ENCODE measurements around the gene EPGN.

DNA sequence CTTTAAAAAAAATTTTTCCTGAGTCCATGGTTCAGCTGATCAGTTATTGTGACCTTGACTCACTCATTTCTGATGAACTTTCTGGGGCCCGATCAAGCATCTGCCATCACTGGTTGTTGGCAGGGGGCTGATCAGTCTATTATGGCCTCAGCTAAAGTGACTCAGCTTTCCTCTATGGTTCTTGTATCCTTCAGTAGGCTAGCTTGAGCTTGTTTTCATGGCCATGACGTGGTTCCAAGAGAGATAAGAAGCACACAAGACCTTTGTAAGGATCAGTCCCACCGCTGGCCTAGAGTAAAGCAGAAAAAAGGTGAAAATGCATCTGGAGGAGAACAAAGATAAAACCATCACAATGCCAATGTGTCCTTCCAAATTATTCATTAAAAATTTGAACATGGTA is 29.8 kb upstream of the EPGN start:
- no peak for TF ChIP-seq POLR2A (IDR thresholded peaks at IDR 0.05)
- TF ChIP-seq, protein P1, sequence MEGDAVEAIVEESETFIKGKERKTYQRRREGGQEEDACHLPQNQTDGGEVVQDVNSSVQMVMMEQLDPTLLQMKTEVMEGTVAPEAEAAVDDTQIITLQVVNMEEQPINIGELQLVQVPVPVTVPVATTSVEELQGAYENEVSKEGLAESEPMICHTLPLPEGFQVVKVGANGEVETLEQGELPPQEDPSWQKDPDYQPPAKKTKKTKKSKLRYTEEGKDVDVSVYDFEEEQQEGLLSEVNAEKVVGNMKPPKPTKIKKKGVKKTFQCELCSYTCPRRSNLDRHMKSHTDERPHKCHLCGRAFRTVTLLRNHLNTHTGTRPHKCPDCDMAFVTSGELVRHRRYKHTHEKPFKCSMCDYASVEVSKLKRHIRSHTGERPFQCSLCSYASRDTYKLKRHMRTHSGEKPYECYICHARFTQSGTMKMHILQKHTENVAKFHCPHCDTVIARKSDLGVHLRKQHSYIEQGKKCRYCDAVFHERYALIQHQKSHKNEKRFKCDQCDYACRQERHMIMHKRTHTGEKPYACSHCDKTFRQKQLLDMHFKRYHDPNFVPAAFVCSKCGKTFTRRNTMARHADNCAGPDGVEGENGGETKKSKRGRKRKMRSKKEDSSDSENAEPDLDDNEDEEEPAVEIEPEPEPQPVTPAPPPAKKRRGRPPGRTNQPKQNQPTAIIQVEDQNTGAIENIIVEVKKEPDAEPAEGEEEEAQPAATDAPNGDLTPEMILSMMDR (IDR thresholded peaks at IDR 0.05): no peak

All from lower leg skin (tissue), 3 donors.